ENCODE data around the gene ZMIZ1. TPM values are rescaled to one million over a fixed set of nuclear protein-coding genes. Genes with fewer than 3 reads are reported as not detected.

ZMIZ1 gene
- total RNA-seq, 2 experiments from 2014 or later = 14.6 to 15.5 TPM

DNA sequence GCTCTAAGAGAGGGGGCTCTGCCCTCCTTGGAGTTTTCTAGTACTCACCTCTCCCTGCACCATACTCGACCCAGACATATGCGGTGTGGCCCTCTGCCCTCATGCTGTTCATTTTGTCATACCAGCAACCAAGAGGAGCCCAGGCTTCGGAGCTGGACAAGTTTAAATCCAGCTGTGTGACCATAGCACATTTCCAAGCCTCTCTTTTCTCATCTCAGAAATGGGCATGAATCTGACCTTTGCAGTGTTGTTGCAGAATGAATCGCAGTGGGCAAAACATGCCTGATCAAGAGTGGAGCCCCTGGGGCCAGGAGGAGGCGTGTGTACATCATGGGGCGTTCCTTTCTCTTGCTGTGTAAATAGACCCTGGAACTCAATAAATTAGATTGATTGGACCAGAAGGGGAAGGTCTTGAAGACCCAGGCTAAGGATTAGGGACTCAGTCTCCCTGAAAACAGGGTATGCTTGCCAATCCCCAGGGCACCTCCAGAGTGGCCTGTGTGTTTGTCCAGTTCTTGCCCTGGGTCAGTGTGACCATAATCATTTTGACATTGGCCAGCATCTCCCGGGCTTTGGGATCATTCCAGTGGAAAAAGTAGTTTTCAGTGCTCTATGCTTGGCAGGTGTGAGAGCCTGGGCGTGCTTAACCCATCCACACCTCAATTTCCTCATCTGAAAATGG lies 59.6 kb downstream of the ZMIZ1 start:
- Mint-ChIP-seq H3K36me3 (ENCODE audit: low read depth) (peaks cover 5% of the 10 kb centered on the region), H3K4me3 (no peak overlapping the region), H3K9me3 (no peaks in the 10 kb centered on the region), H3K27ac (no peak overlapping the region), H3K27me3 (no peaks in the 10 kb centered on the region), H3K4me1 (ENCODE audit: low read depth) (peaks cover 26% of the 10 kb centered on the region)
- Histone ChIP-seq H3K9me3 (ENCODE audit: control insufficient read depth in 1 of 2, insufficient read depth in 1 of 2, low read length in 2 of 2) (no peaks in the 10 kb centered on the region), H3K27me3 (ENCODE audit: control insufficient read depth in 1 of 2, insufficient read depth in 2 of 2, low read length in 2 of 2) (no peaks in the 10 kb centered on the region), H3K36me3 (ENCODE audit: insufficient read depth, low read length) (peaks cover 11% of the 10 kb centered on the region), H3K4me3 (ENCODE audit: low read length) (no peak overlapping the region), H3K27ac (ENCODE audit: low read depth in 1 of 2, low read length in 2 of 2) (no peak overlapping the region), H3K4me1 (ENCODE audit: insufficient read depth, low read length) (peaks cover 3% of the 10 kb centered on the region)
- ATAC-seq (ENCODE audit: poor library complexity) (no peak), DNase-seq (no peak)
- intact Hi-C loops (cut with DNase I, micrococcal nuclease) = no loop called here
- TF ChIP-seq CTCF (IDR thresholded peaks at IDR 0.05) = no peak
- CTCF ChIA-PET = no interaction called here
- POLR2A ChIA-PET = interaction anchor here (0.5 kb wide), 1 partner anchor 462 kb away, joined by 3 read pairs; no protein-coding TSS in a partner anchor

GRCh38 chr10:79128923-79129305 lies 60.1 kb downstream of the ZMIZ1 start:
- Mint-ChIP-seq H3K36me3 (ENCODE audit: low read depth) (peaks cover 5% of the 10 kb centered on the region), H3K27ac (no peak overlapping the region), H3K9me3 (no peaks in the 10 kb centered on the region), H3K4me1 (ENCODE audit: low read depth) (peaks cover 30% of the 10 kb centered on the region), H3K27me3 (no peaks in the 10 kb centered on the region), H3K4me3 (no peak overlapping the region)
- CTCF ChIA-PET = no interaction called here
- DNase-seq (no peak), ATAC-seq (ENCODE audit: poor library complexity) (no peak)
- H3K4me3 ChIP-seq (ENCODE audit: low read length) = no peak overlapping the region
- H3K27me3 ChIP-seq (ENCODE audit: control insufficient read depth in 1 of 2, insufficient read depth in 2 of 2, low read length in 2 of 2) = no peaks in the 10 kb centered on the region
- intact Hi-C loops (cut with DNase I, micrococcal nuclease) = no loop called here
- H3K4me1 ChIP-seq (ENCODE audit: insufficient read depth, low read length) = peaks cover 3% of the 10 kb centered on the region
- no peak overlapping the region for H3K27ac ChIP-seq (ENCODE audit: low read depth in 1 of 2, low read length in 2 of 2)
- H3K9me3 ChIP-seq (ENCODE audit: control insufficient read depth in 1 of 2, insufficient read depth in 1 of 2, low read length in 2 of 2) = no peaks in the 10 kb centered on the region
- TF ChIP-seq CTCF (IDR thresholded peaks at IDR 0.05) = no peak
- POLR2A ChIA-PET = no interaction called here
- H3K36me3 ChIP-seq (ENCODE audit: insufficient read depth, low read length) = peaks cover 10% of the 10 kb centered on the region

DNA sequence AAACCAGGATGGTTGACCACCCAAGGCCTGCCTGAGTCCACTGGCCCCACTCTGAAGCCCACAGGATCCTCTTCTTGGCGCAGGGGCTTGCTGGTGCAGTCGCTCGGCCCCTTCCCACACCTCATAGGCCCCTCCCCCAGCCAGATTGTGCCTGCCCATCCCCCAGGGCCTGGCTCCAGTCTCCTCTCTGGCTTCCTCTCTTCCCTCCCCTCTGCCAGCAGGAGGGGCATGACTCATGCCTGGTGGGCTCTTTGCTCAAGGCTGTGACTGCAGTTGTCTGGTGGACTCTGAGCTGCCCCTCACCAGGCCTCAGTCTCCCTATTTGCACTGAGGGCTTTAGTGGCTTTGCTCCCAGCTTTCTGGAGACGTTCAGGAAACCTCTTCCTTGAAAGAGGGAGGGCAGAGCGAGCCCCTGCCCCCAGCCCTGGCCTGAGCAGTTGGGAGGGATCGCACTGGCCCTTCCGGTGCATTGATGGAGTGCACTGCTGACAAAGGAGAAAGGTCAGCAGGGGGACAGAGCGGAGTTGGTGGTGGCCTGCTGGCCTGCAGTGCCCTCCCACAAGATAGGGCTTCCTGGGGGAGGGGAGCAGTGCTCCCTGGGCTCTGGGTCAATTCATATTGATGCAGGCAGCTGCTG lies 60.7 kb downstream of the ZMIZ1 start:
- H3K4me3 ChIP-seq (ENCODE audit: low read length) = no peak overlapping the region
- no peak overlapping the region for H3K4me3 Mint-ChIP-seq
- ATAC-seq (ENCODE audit: poor library complexity) (no peak), DNase-seq (no peak)
- H3K36me3 ChIP-seq (ENCODE audit: insufficient read depth, low read length) = peaks cover 8% of the 10 kb centered on the region
- no peaks in the 10 kb centered on the region for H3K9me3 ChIP-seq (ENCODE audit: control insufficient read depth in 1 of 2, insufficient read depth in 1 of 2, low read length in 2 of 2)
- no peak overlapping the region for H3K27ac Mint-ChIP-seq
- peaks cover 29% of the 10 kb centered on the region for H3K4me1 Mint-ChIP-seq (ENCODE audit: low read depth)
- H3K27me3 Mint-ChIP-seq = no peaks in the 10 kb centered on the region
- peaks cover 2% of the 10 kb centered on the region for H3K36me3 Mint-ChIP-seq (ENCODE audit: low read depth)
- no peak overlapping the region for H3K27ac ChIP-seq (ENCODE audit: low read depth in 1 of 2, low read length in 2 of 2)
- ChIA-PET CTCF (no interaction called here), POLR2A (no interaction called here)
- H3K4me1 ChIP-seq (ENCODE audit: insufficient read depth, low read length) = peaks cover 3% of the 10 kb centered on the region
- intact Hi-C loops (cut with DNase I, micrococcal nuclease) = no loop called here
- no peak for TF ChIP-seq CTCF (IDR thresholded peaks at IDR 0.05)
- no peaks in the 10 kb centered on the region for H3K27me3 ChIP-seq (ENCODE audit: control insufficient read depth in 1 of 2, insufficient read depth in 2 of 2, low read length in 2 of 2)
- no peaks in the 10 kb centered on the region for H3K9me3 Mint-ChIP-seq

All from CD4-positive, alpha-beta T cell (primary cell).